Measurements from ENCODE around the gene CAMK2G.

The CAMK2G gene

DNA sequence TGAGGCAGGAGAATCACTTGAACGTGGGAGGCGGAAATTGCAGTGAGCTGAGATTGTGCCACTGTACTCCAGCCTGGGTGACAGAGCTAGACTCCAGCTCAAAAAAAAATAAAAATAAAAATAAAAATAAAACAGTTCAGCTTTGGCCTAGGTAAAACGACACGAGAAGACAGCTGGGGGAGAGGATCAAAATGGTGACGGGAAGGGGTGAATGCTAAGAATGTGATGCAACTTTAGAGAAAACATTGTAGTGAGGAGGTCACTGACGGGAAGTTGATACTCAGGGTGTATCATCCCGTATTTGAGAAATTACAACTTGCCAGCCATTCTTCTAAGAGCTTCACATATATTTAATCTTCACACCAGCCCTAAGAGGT lies 64.0 kb downstream of the CAMK2G start:
- Histone ChIP-seq H3K36me3 (ENCODE audit: insufficient read depth, low read length) (peaks cover 71% of the 10 kb centered on the region), H3K27me3 (ENCODE audit: insufficient read depth, low read length, poor library complexity) (no peaks in the 10 kb centered on the region), H4K20me1 (ENCODE audit: insufficient read depth, low read length) (peaks cover 28% of the 10 kb centered on the region), H3K4me2 (ENCODE audit: insufficient read depth, low read length) (peak overlapping the region; percentile 93), H2AFZ (ENCODE audit: low read depth, low read length) (0 out of 2 replicates have a peak overlapping the region, but pooled peaks have one; percentile 86), H3K4me1 (ENCODE audit: insufficient read depth, low read length) (peaks cover 45% of the 10 kb centered on the region), H3K9me3 (ENCODE audit: insufficient read depth, low read length, severe bottlenecking) (no peaks in the 10 kb centered on the region), H3K9ac (ENCODE audit: low read depth, low read length) (peak overlapping the region; percentile 92), H3K79me2 (ENCODE audit: insufficient read depth, low read length) (peaks cover 39% of the 10 kb centered on the region), H3K4me3 (ENCODE audit: low read depth in 1 of 2, low read length in 2 of 2) (peak overlapping the region; percentile 61 to 71; a peak in 3 of 4 replicates), H3K27ac (ENCODE audit: low read length) (peak overlapping the region; percentile 94)
- TF ChIP-seq EZH2 (IDR thresholded peaks at IDR 0.05; ENCODE audit: borderline replicate concordance, low read depth, low read length, severe bottlenecking), result no peak
- TF ChIP-seq, protein P1, sequence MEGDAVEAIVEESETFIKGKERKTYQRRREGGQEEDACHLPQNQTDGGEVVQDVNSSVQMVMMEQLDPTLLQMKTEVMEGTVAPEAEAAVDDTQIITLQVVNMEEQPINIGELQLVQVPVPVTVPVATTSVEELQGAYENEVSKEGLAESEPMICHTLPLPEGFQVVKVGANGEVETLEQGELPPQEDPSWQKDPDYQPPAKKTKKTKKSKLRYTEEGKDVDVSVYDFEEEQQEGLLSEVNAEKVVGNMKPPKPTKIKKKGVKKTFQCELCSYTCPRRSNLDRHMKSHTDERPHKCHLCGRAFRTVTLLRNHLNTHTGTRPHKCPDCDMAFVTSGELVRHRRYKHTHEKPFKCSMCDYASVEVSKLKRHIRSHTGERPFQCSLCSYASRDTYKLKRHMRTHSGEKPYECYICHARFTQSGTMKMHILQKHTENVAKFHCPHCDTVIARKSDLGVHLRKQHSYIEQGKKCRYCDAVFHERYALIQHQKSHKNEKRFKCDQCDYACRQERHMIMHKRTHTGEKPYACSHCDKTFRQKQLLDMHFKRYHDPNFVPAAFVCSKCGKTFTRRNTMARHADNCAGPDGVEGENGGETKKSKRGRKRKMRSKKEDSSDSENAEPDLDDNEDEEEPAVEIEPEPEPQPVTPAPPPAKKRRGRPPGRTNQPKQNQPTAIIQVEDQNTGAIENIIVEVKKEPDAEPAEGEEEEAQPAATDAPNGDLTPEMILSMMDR (IDR thresholded peaks at IDR 0.05; ENCODE audit: borderline replicate concordance, extremely low read depth, low read length, poor library complexity, severe bottlenecking), result no peak
- DNase-seq (no peak), ATAC-seq (ENCODE audit: insufficient read depth, low read depth) (no peak)

DNA sequence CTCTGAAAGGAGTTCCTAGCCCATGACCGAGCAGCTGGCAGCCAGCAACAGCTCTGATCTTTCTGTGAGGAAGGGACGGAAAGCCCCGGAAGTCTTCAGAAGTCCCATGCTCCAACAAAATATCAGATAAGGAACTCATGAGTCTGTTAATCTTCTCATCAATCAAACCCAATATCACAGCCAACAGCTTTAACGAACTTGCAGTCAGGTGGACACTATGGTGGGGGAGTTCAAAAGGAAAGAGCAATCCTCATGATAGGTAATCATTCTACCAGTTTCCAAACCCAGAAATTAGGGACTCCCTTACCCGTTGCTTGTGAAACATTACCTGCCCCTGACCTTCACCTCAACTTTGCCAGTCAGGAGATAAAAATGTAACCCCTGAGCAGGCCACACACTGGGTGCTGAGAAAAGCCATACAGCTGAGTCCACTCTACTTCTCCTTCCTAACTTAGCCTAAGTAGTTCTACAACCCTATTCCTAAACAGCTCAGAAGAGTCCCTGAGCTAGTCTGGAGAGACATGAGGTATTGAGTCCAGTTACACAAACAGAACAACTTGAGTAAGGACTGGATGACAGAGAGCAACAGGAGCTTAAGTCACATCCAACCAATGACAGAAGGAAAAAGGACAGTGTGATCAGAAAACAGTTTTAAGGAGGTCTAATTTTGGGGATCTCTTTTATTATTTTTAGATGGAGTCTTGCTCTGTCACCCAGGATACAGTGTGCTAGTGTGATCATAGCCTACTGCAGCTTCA lies 65.1 kb downstream of the CAMK2G start:
- peaks cover 70% of the 10 kb centered on the region for H3K36me3 ChIP-seq (ENCODE audit: insufficient read depth, low read length)
- no peaks in the 10 kb centered on the region for H3K27me3 ChIP-seq (ENCODE audit: insufficient read depth, low read length, poor library complexity)
- no peak overlapping the region for H3K27ac ChIP-seq (ENCODE audit: low read length)
- no peak overlapping the region for H2AFZ ChIP-seq (ENCODE audit: low read depth, low read length)
- peak overlapping the region; percentile 15 for H3K4me2 ChIP-seq (ENCODE audit: insufficient read depth, low read length)
- DNase-seq, result no peak
- no peaks in the 10 kb centered on the region for H3K9me3 ChIP-seq (ENCODE audit: insufficient read depth, low read length, severe bottlenecking)
- peaks cover 45% of the 10 kb centered on the region for H3K4me1 ChIP-seq (ENCODE audit: insufficient read depth, low read length)
- no peak for TF ChIP-seq EZH2 (IDR thresholded peaks at IDR 0.05; ENCODE audit: borderline replicate concordance, low read depth, low read length, severe bottlenecking)
- TF ChIP-seq, protein P1 (IDR thresholded peaks at IDR 0.05; ENCODE audit: borderline replicate concordance, extremely low read depth, low read length, poor library complexity, severe bottlenecking), result no peak
- peaks cover 39% of the 10 kb centered on the region for H3K79me2 ChIP-seq (ENCODE audit: insufficient read depth, low read length)
- no peak overlapping the region for H3K4me3 ChIP-seq (ENCODE audit: low read depth in 1 of 2, low read length in 2 of 2)
- peaks cover 28% of the 10 kb centered on the region for H4K20me1 ChIP-seq (ENCODE audit: insufficient read depth, low read length)
- no peak for ATAC-seq (ENCODE audit: insufficient read depth, low read depth)
- H3K9ac ChIP-seq (ENCODE audit: low read depth, low read length), result no peak overlapping the region

DNA sequence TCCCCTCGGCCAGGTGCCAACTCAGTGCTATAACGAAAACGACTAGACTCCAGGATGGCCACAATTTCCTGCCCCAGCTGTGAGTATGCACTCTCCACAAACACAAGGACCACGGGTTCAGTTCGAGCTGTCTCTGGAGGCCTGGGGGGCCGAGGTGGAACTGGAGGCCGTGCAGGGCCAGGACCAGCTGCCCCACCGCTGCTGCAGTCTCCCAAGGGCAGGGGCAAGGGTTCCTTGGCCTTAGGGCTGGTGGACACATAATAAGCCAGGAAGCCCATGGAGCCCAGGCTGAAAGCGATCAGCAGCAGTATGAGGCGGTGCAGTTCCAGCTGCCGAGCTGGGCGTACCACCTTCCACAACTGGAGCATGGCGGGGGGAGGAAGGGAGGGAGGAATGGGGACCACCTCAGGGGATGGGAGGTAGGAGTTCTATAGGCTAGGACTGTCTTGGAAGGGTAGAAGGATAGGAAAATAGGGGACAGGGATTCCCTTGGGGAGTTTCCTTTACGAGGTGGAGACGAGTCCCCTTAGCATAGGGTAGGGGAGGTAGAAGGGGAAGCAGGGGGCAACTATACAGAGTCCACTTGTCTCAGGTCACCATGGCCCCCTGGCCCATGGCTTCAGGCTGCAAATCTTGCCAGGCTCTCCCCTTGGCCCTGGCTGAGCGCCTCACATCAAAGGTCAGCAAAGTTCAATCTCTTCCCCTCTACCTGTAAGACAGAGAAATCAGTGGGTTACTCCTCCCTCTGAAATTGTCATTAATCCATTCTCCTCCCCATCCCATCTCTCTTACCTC lies 66.1 kb downstream of the CAMK2G start:
- Histone ChIP-seq H3K4me1 (ENCODE audit: insufficient read depth, low read length) (peaks cover 45% of the 10 kb centered on the region), H3K79me2 (ENCODE audit: insufficient read depth, low read length) (peaks cover 39% of the 10 kb centered on the region), H3K27ac (ENCODE audit: low read length) (no peak overlapping the region), H3K4me3 (ENCODE audit: low read depth in 1 of 2, low read length in 2 of 2) (no peak overlapping the region), H3K27me3 (ENCODE audit: insufficient read depth, low read length, poor library complexity) (no peaks in the 10 kb centered on the region), H3K9me3 (ENCODE audit: insufficient read depth, low read length, severe bottlenecking) (no peaks in the 10 kb centered on the region), H4K20me1 (ENCODE audit: insufficient read depth, low read length) (peaks cover 28% of the 10 kb centered on the region), H3K9ac (ENCODE audit: low read depth, low read length) (no peak overlapping the region), H3K36me3 (ENCODE audit: insufficient read depth, low read length) (peaks cover 71% of the 10 kb centered on the region), H3K4me2 (ENCODE audit: insufficient read depth, low read length) (no peak overlapping the region; the same call in 1 of the 2 replicates), H2AFZ (ENCODE audit: low read depth, low read length) (no peak overlapping the region)
- DNase-seq (no peak), ATAC-seq (ENCODE audit: insufficient read depth, low read depth) (no peak)
- no peak for TF ChIP-seq EZH2 (IDR thresholded peaks at IDR 0.05; ENCODE audit: borderline replicate concordance, low read depth, low read length, severe bottlenecking)
- TF ChIP-seq, protein P1 (IDR thresholded peaks at IDR 0.05; ENCODE audit: borderline replicate concordance, extremely low read depth, low read length, poor library complexity, severe bottlenecking), result no peak
